ENCODE measurements around the gene TAPBPL. TPM values are rescaled to one million over a fixed set of nuclear protein-coding genes. Genes with fewer than 3 reads are reported as not detected.

Gene TAPBPL
- total and polyA plus RNA-seq, 2 of the 13 experiments (the other 11 are each of a cell fraction or from before 2014, with no cell fraction given): 10.0 to 14.5 TPM

GRCh38 chr12:6492838-6493496, 41.1 kb downstream of the TAPBPL start, which contains the start of gene MRPL51 (continued):
- no peak for TF ChIP-seq ZNF609 (CRISPR knock-in tag; IDR thresholded peaks at IDR 0.05; ENCODE audit: borderline replicate concordance)
- peak; percentile 34 for TF ChIP-seq HCFC1 (IDR thresholded peaks at IDR 0.05; ENCODE audit: low read depth, low read length)
- no peak; the same call in 1 of the 2 replicates for TF ChIP-seq ZNF276 (CRISPR knock-in tag; IDR thresholded peaks at IDR 0.05; ENCODE audit: low read depth)
- peak; percentile 60; the same call in 1 of the 2 replicates for TF ChIP-seq ZSCAN31 (CRISPR knock-in tag; IDR thresholded peaks at IDR 0.05; ENCODE audit: low read depth)
- peak; percentile 96 for TF ChIP-seq YY1 (IDR thresholded peaks at IDR 0.05; ENCODE audit: insufficient read depth, insufficient replicate concordance, low read depth, low read length)
- TF ChIP-seq PATZ1 (CRISPR knock-in tag; IDR thresholded peaks at IDR 0.05): peak; percentile 56; the same call in 1 of the 2 replicates
- TF ChIP-seq KAT7 (CRISPR knock-in tag; IDR thresholded peaks at IDR 0.05; ENCODE audit: borderline replicate concordance): 0 out of 2 replicates have a peak, but pooled peaks have one; percentile 42
- TF ChIP-seq SAP130 (CRISPR knock-in tag; IDR thresholded peaks at IDR 0.05; ENCODE audit: low read depth): peak; percentile 89
- no peak for TF ChIP-seq IKZF1 (IDR thresholded peaks at IDR 0.05)
- TF ChIP-seq ZNF281 (CRISPR knock-in tag; IDR thresholded peaks at IDR 0.05; ENCODE audit: borderline replicate concordance): no peak
- TF ChIP-seq ZNF138 (CRISPR knock-in tag; IDR thresholded peaks at IDR 0.05; ENCODE audit: low read depth): no peak
- peak; percentile 55; the same call in 1 of the 2 replicates for TF ChIP-seq IKZF5 (CRISPR knock-in tag; IDR thresholded peaks at IDR 0.05)
- no peak for TF ChIP-seq NKX3-1 (CRISPR knock-in tag; IDR thresholded peaks at IDR 0.05)
- TF ChIP-seq SIN3A (IDR thresholded peaks at IDR 0.05; ENCODE audit: borderline replicate concordance, low read depth, low read length): peak; percentile 90
- peak; percentile 70; the same call in 1 of the 2 replicates for TF ChIP-seq ZNF350 (CRISPR knock-in tag; IDR thresholded peaks at IDR 0.05; ENCODE audit: borderline replicate concordance, low read depth)

Measured in HepG2 (cell line).